ENCODE data around the gene TRPM2. TPM values are rescaled to one million over a fixed set of nuclear protein-coding genes. Genes with fewer than 3 reads are reported as not detected.

Gene TRPM2
- total and polyA plus RNA-seq, 8 donors, result 1.3 to 10.3 (median 2.4) TPM

GRCh38 chr21:44436958-44437357, 83.5 kb downstream of the TRPM2 start:
- H3K27ac ChIP-seq, result peak overlapping the region in 1 of 5 donors; percentile 85
- H3K4me1 ChIP-seq, result peaks cover 7 to 28% (median 20%) of the 10 kb centered on the region in 4 donors
- no peak for DNase-seq
- TF ChIP-seq POLR2A (IDR thresholded peaks at IDR 0.05) (no peak), CTCF (IDR thresholded peaks at IDR 0.05) (no peak), POLR2AphosphoS5 (IDR thresholded peaks at IDR 0.05) (no peak), EP300 (IDR thresholded peaks at IDR 0.05) (no peak)
- WGBS, 5 donors, result 85 to 94% (median 92%) methylated on average over 14 to 18 of the region's 18 CpGs
- no peaks in the 10 kb centered on the region for H3K9me3 ChIP-seq
- no peaks in the 10 kb centered on the region for H3K27me3 ChIP-seq
- H3K36me3 ChIP-seq, result peaks cover 0 to 23% (median 0%) of the 10 kb centered on the region in 4 donors
- intact Hi-C loops (cut with DNase I; ENCODE audit: low total_unique reads), result no loop called here
- no peak overlapping the region for H3K4me3 ChIP-seq

GRCh38 chr21:44437371-44437695, 83.9 kb downstream of the TRPM2 start:
- TF ChIP-seq POLR2AphosphoS5 (IDR thresholded peaks at IDR 0.05) (no peak), EP300 (IDR thresholded peaks at IDR 0.05) (no peak), CTCF (IDR thresholded peaks at IDR 0.05) (no peak), POLR2A (IDR thresholded peaks at IDR 0.05) (no peak)
- H3K4me1 ChIP-seq, result peaks cover 7 to 28% (median 20%) of the 10 kb centered on the region in 4 donors

GRCh38 chr21:44437696-44438431, 84.4 kb downstream of the TRPM2 start:
- DNase-seq, result no peak
- 73 to 84% (median 79%) methylated on average over 10 to 19 of the region's 19 CpGs for WGBS, 5 donors
- intact Hi-C loops (cut with DNase I; ENCODE audit: low total_unique reads), result no loop called here
- peaks cover 0 to 23% (median 0%) of the 10 kb centered on the region in 4 donors for H3K36me3 ChIP-seq
- H3K4me1 ChIP-seq, result peaks cover 7 to 28% (median 20%) of the 10 kb centered on the region in 4 donors
- TF ChIP-seq POLR2AphosphoS5 (IDR thresholded peaks at IDR 0.05) (no peak), POLR2A (IDR thresholded peaks at IDR 0.05) (no peak), EP300 (IDR thresholded peaks at IDR 0.05) (no peak), CTCF (IDR thresholded peaks at IDR 0.05) (no peak)
- H3K9me3 ChIP-seq, result no peaks in the 10 kb centered on the region
- peak overlapping the region in 1 of 4 donors; percentile 34 for H3K4me3 ChIP-seq
- H3K27me3 ChIP-seq, result no peaks in the 10 kb centered on the region
- peak overlapping the region in 4 of 5 donors; percentile 52 to 85 (median 70) for H3K27ac ChIP-seq

More at GRCh38 chr21:44437371-44437695, 83.9 kb downstream of the TRPM2 start:
- H3K27me3 ChIP-seq, result no peaks in the 10 kb centered on the region
- peak overlapping the region in 1 of 5 donors; percentile 85 for H3K27ac ChIP-seq
- H3K9me3 ChIP-seq, result no peaks in the 10 kb centered on the region
- DNase-seq, result no peak
- H3K36me3 ChIP-seq, result peaks cover 0 to 23% (median 0%) of the 10 kb centered on the region in 4 donors
- H3K4me3 ChIP-seq, result no peak overlapping the region
- intact Hi-C loops (cut with DNase I; ENCODE audit: low total_unique reads), result no loop called here
- 77 to 90% (median 90%) methylated on average over 5 of the region's 5 CpGs for WGBS, 5 donors

GRCh38 chr21:44438531-44439210, 85.2 kb downstream of the TRPM2 start:
- Histone ChIP-seq H3K4me1 (peaks cover 7 to 28% (median 20%) of the 10 kb centered on the region in 4 donors), H3K27me3 (no peaks in the 10 kb centered on the region), H3K4me3 (peak overlapping the region; percentile 16 to 40 (median 30)), H3K27ac (peak overlapping the region; percentile 52 to 85 (median 64)), H3K36me3 (peaks cover 0 to 23% (median 0%) of the 10 kb centered on the region in 4 donors), H3K9me3 (no peaks in the 10 kb centered on the region)
- TF ChIP-seq CTCF (IDR thresholded peaks at IDR 0.05), result no peak
- peak in 2 of 3 donors; percentile 23 to 38 for TF ChIP-seq POLR2AphosphoS5 (IDR thresholded peaks at IDR 0.05)
- TF ChIP-seq EP300 (IDR thresholded peaks at IDR 0.05), result peak; percentile 64
- no peak for TF ChIP-seq POLR2A (IDR thresholded peaks at IDR 0.05)
- intact Hi-C loops (cut with DNase I; ENCODE audit: low total_unique reads), result no loop called here
- WGBS, 5 donors, result 31 to 53% (median 35%) methylated on average over 18 to 34 of the region's 34 CpGs
- peak; percentile 75 to 81 for DNase-seq

Data from stomach (tissue), 9 donors.